OCI-LY3 (cell line): Measurements from ENCODE around the gene NCK2.

ENCODE experiments used
- CTCF ChIP-seq: fragments of 200-600, 300-600 bp; sonication (generic); IDR thresholded peaks from 2 replicates; pipeline ENCODE4 v1.5.1; 2014; ENCODE audit warnings: antibody characterized with exemption, low read length, low read depth
- EZH2phosphoT487 ChIP-seq: fragments of 200-600 bp; shearing (Covaris generic); IDR thresholded peaks from 2 replicates; pipeline ENCODE4 v1.6.1; 2018; ENCODE audit warnings: antibody characterized with exemption, mixed run types, low read depth

GRCh38 chr2:105853354-105854088 is 108.8 kb downstream of the NCK2 start:
- no peak for TF ChIP-seq EZH2phosphoT487
- TF ChIP-seq CTCF, result no peak
